Right lobe of liver (tissue), 4 donors: ENCODE data around the gene TCN2.

ENCODE experiments used
- CTCF ChIP-seq, 4 donors: fragments of 200-600 bp in 3 of 4; fragments of 450-650 bp in 1 of 4; IDR thresholded peaks; one replicate each; pipeline versions ENCODE4 v1.5.1 to v1.8.0; 2016 to 2022; ENCODE audit warnings: antibody characterized with exemption in 4 of 4, mild to moderate bottlenecking in 2 of 4
- POLR2A ChIP-seq: fragments of 450-650 bp; IDR thresholded peaks from one replicate; pipeline ENCODE4 v1.6.1; 2017; ENCODE audit warnings: antibody characterized with exemption, mild to moderate bottlenecking
- donor health status: DM: no; HTN: no; CAD: no.
- donor health status: DM: no; HTN: no; CAD: no.
- donor health status: DM: no; HTN: yes; CAD: no.

GRCh38 chr22:30664798-30665197 lies 57.8 kb downstream of the TCN2 start:
- no peak for TF ChIP-seq CTCF (IDR thresholded peaks at IDR 0.05)
- no peak for TF ChIP-seq POLR2A
